ENCODE data around the gene MRPL30.
"Not testable (repeated sequence)": the region's sequence is repeated elsewhere in the genome, so short reads cannot be mapped to it uniquely, and the experiment has no call there.

Gene MRPL30

DNA sequence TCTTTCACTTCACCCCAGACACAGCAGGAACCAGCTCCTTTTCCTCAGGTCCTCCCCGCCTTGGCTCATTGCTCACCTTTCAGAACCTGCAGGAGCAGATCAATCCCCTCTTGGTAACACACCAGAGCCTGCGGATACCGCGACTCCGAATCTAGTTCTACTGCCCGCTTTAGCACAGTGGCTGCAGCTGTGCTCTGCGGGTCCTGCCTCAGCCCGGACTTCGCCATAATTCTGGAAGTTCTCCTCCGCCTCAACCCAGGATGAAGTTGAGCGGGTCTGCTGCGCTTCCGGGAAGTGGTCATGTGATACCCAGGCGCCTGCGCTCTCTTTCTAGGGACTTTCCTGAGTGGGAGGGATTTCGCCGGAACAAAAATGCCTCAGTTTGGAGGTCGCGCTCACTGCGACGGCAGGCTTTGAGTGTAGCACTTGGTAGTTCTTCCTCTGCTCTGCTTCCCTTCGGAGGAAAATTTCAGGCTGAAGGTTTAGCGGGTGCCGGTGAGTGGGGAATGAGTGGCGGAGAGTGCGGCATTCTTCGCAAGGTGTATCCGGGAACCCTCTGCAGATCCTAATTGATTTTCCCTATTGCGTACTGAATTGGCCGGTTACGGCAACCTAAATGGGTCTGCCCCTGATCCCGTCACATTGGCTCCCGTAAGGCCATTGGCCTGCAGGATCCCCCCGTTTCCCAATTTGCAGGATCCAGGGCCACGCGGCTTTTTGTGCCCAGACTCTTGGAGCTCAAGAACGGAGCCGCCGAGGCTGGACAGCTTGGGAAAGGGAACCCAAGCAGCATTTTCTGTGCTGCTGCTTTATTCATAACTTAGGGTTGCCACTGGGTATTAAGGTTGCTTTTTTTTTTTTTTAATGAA is at the start of gene MRPL30, which contains the start of gene MITD1:
Gene MRPL30 (plus strand): TSS at position 430 of the 869 bp plus-strand sequence. CDS start 5,020 bp downstream, outside the sequence.
Gene MITD1 (minus strand): TSS at position 304 of the 869 bp plus-strand sequence. CDS start 77 bp downstream, at position 227.
- peak within 1 kb of the TSS; percentile 97 for H3K4me3 ChIP-seq (ENCODE audit: low read depth, low read length)

DNA sequence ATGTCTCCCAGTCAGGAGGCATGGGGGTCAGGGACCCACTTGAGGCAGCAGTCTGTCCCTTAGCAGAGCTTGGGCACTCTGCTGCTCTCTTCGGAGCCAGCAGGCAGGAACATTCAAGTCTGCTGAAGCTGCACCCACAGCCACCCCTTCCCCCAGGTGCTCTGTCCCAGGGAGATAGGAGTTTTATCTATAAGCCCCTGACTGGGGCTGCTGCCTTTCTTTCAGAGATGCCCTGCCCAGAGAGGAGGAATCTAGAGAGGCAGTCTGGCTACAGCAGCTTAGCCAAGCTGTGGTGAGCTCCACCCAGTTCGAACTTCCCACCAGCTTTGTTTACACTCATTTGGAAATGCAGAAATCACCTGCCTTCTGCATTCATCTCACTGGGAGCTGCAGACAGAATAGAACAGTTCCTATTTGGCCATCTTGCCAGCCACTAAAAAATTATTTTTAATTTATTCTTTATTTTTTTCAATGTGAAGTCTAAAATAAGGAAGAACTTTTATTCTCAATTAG is 45.9 kb upstream of the MRPL30 start:
- not testable (repeated sequence) for H3K4me3 ChIP-seq (ENCODE audit: low read depth, low read length)

DNA sequence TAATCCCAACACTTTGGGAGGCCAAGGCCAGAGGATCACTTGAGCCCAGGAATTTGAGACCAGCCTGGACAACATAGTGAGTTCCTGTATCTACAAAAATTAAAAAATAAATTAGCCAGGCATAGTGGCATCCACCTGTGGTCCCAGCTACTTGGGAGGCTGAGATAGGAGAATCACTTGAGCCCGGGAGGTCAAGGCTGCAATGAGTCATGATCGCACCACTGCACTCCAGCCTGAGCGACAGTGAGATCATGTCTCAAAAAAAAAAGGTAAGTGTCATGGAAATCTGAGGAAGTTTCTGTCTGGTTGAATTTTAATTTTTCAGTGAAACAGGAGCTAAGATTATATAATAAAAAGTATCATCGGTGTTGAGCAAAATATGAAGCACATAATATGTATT is 42.0 kb upstream of the MRPL30 start:
- no peak overlapping the region for H3K4me3 ChIP-seq (ENCODE audit: low read depth, low read length)

DNA sequence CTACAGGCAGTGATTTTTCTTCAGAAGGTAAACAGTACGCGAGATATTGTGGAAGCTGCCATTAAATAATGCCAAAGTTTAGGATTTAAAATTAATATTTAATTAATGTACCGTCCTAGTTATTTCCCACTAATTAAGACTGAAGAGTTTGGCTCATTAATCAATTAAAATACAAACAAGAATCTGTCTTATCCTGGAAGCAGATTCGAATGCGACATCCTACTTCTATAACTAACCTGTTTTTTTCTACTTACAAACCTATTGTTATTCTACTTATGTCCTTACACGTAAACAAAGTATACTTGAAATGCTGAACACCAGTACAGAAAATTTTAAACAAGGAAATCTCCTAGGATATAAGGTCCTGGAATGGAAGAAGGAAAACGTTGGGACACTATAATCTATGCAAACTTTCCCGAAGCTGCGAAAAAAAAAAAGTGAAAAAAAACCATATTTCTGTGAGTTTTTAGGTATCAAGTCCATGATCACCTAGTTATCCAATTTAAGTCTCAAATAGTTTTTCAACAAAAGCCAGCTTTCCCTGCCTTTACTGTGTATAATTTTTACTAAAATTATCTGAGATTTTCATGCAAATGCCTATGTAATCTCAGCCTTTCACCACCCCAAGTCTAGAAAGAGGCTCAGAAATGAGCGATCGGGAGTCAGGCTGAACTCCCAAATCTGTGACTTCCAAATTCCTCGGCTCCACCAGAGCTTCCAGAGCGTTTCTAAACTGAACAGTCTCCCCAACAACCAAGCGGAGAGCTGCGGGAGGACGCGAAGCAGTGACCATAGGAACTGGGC is 40.7 kb upstream of the MRPL30 start:
- H3K4me3 ChIP-seq (ENCODE audit: low read depth, low read length): peak overlapping the region; percentile 72

DNA sequence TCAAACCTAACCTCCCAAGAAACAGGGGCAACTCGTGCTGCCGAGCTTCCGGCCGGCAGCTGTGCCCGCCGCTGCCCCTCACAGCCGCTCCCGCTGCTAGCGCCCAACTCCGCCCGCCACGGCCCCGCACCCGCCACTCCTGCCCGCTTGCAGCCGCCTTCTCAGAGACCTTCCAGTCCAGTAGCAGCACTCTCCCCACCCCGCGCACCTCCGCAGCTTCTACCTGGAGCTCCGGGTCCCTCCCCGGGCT is 40.2 kb upstream of the MRPL30 start:
- H3K4me3 ChIP-seq (ENCODE audit: low read depth, low read length): peak overlapping the region; percentile 72

DNA sequence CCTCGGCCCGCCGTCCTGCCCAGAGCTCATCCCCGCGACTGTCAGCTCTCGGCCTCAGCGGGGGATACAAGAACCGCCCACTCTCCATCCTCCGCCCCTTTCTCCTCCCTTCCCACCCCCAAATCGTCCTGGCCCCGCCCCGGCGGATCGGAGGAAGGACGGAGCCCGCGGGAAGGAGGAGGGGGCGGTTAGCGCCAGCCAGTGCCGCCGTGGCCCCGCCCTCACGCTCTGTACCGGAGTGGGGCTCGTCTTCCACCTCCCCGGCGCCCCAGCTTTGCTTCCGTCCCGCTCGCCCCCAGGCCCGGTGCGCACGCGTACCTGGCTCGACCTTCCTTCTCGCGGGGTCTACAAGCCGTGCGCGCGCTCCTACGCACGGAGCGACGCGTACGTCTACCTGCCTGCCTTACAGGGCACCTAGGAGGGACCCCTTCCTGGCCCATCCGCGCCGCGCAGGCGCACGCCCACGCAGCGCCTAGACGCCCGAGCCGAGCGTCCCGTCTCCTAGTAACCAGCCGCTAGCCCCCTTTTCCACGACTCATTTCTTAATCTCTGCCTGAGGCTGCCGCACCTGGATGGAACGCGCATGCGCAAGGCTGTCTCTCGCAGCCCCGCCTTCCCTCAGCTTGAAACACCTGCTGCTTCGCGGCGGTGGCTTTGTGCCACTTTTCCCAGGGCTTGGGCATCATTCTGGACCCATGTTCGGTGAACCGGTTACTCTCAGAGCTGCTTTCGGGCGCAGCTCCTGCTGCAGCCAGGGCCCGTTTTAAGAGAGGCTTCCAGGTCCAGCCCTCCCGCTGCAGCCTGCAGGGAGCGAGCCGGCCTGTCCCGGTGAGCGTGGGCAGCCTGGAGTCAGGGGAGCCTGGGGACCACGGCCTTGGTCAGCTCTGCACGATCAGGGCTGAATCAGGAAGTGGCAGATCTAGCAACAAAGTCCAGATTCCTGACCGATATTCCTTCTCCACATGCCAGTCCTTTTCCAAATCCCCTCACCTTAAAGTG is 39.6 kb upstream of the MRPL30 start, which contains the start of gene C2orf15:
Gene C2orf15 (plus strand): TSS at position 598 of the 999 bp plus-strand sequence. CDS start 8,852 bp downstream, outside the sequence.
- peak within 1 kb of the TSS; percentile 72 for H3K4me3 ChIP-seq (ENCODE audit: low read depth, low read length)

DNA sequence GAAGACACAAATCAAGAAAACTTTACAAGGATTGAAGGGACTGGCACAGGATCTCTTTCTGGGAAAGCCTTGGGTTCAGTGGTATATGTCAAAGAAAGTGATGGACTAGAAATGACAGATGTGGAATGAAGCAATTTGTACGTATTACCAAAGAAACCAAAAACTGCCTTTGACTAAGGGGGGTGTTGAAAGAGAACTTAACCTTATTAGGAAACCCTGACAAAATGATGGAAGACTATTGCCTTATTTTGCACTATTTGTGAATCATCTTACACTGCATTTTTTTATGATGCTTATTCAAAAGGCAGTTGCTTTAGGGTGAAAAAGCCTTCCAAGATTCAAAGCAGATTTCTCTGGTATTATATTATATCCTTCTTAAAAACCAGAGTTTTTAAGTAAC is 30.3 kb upstream of the MRPL30 start:
- no peak overlapping the region for H3K4me3 ChIP-seq (ENCODE audit: low read depth, low read length)

DNA sequence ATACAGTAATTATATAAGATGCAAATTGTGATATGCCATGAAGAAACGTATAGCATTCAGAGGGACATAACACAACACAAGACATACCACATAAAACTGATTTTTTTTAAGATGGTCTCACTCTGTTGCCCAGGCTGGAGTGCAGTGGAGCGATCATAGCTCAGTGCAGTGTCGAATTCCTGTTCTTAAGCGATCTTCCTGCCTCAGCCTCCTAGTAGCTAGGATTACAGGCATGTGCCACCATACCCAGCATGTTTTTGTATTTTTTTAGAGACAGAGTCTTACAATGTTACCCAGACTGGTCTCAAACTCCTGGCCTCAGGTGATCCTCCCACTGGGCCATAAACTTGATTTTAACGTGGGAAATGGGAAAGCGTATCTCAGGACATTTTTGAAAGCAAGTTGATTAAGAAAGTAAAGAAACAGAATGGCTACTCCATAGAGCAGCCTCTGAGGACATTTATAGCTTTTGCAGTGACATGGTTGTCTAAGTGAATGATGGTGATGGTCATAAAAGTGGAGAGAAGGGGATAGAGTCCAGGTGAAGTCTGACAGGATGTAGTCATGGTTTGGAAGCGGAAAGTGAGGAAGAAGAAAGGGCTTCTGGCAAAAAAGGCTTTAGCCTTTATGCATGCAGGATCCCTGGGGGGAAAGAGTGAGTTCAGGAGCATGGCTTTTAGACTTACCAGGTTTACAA is 28.6 kb upstream of the MRPL30 start:
- H3K4me3 ChIP-seq (ENCODE audit: low read depth, low read length): no peak overlapping the region

DNA sequence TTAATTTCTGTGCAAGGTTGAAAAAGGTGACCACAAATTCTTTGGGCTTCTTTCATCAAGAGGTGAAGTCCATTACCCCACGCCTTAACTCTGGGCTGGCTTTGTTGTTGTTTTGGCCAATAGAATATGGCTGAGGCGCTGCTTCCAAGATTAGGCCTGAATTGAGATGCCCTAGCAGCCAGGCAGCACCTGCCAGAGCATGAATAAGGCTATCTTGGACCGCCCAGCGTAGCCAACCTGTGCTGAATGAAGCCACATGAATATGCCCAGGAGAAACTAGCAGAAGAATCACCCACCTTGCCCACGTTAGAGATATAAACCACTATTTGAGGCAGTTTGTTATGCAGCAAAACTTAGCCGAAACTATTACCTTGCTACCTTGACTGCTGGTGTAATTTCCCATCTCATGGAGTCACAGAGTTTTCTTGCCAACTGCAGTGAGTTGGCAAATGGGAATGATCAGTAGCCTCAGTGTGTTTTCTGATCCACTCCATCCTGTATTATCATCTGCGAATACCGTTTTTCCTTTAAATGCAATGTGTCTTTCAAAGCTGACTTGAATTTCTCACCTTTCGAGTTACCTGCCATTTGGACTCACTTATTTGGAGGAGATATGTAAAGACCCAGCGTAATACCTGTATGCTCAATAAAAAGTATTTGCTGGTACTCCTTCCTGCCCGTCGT is 26.9 kb upstream of the MRPL30 start:
- peak overlapping the region; percentile 88 for H3K4me3 ChIP-seq (ENCODE audit: low read depth, low read length)

DNA sequence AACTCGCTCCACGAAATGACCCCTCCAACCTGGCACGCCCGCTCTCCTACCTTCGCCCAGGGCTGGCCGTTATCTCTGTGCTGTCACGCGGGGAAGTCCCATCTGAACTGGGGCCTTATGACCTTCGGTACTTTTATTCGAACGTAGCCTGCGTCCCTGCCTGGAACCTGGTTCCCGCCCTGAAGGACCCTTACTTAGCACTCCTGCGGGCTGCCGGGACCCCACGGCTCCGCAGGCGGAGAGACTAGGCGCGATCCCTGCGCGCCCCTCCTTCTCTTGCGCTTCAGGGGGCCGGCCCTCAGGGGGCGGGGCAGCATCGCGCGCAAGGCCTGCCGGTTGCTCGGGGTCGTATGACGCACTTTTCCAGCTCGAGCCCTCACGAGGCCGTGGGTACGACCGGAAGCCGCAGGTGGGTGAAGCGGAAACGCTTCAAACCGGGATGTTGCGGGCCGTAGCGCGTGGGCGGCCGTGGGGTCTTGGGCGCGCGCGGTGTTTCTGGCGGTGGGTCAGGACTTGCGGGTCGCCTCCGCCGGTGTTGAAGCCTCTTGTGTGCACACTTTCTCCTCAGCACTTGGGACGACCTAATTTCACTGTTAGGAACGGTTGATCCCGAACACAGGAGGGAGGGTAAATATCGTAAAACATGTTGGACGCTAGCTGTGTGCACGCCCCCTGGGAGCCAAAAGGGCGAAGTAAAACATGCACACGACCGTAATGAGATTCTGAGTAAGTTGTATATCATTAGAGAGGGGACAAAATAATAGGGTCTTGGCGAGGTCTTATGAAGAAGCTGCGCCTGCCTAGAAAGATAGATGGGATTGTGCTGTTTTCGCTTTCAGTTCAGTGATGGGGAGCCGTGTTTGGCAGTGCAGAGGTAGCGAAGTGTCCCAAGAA is 26.1 kb upstream of the MRPL30 start, which contains the start of the genes LIPT1 and TSGA10:
Gene LIPT1 (plus strand): TSS at position 325 of the 894 bp plus-strand sequence. CDS start 6,991 bp downstream, outside the sequence.
Gene TSGA10 (minus strand): TSS at position 300 of the 894 bp plus-strand sequence. CDS start 45,503 bp downstream, outside the sequence.
- H3K4me3 ChIP-seq (ENCODE audit: low read depth, low read length): peak within 1 kb of the TSS; percentile 88

DNA sequence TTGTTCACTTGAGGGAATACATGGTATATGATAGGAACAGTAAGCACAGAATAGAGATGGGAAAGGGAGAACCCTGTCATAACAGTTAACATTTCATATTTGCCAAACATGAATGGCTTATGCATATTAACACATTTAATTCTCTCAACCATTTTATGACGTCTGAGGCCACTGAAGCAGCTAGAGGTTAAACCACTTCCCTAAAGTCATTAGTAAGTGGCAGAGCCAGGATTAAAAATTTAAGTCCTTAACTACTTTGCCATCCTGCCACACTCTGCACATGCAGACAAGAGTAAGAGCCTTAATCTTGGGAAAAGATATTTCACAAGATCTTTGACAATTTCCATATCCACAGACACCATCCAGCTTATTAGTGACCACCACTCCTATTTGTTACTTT is 24.1 kb upstream of the MRPL30 start:
- no peak overlapping the region for H3K4me3 ChIP-seq (ENCODE audit: low read depth, low read length)

DNA sequence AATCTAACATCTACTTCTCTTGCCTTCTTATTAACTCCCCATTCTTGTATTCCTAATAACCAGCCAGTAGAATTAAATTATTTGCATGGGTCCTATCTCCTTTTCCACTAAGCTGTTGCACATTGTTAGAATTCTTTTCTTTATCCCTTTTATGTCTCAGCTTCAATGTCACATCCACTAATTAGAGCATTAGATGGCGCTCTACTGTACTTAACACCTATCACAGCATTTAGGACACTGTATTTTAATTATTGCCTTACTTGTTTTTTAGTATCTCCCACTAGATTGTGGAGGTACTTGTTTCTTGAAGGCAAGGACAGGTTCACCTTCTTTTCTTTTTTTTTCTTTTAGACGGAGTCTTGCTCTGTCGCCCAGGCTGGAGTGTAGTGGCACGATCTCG is 22.4 kb upstream of the MRPL30 start:
- H3K4me3 ChIP-seq (ENCODE audit: low read depth, low read length): no peak overlapping the region

DNA sequence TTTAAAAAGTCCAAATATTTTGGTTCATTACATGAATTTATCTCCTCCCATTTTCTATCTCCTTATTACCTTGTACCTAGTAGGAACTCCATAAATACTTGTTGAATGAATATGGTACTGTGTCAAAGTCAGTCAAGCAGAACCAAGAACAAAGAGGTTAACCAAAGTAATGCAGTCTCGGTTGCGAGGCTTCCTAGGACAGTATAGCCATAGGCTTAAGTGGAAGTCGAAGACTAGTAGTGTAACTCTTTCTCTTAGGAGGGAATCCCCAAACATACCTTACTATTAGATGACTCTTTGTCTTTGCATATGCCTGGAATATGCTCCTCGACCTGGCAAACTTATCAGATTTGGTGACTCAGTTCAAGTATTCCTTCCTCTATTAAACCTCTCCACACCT is 21.4 kb upstream of the MRPL30 start:
- no peak overlapping the region for H3K4me3 ChIP-seq (ENCODE audit: low read depth, low read length)

DNA sequence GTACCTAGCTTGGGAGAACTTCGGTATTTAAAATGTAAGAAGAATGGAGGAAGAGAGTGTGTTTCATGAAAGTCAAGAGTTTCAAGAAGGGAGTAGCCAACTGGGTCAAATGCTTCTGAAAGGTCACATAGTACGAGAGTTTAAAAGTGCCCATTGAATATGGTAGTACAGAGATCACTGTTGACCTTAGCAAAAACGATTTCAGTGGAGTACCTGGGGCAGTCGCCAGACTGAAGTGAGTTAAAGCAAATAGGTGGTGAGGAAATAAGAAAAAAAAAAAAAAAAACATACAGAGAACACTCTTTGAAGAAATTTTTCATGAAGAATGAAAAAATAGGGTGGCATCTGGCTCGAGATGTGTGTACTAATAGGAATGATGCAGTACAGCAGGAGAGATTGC is 14.8 kb upstream of the MRPL30 start:
- H3K4me3 ChIP-seq (ENCODE audit: low read depth, low read length): no peak overlapping the region

DNA sequence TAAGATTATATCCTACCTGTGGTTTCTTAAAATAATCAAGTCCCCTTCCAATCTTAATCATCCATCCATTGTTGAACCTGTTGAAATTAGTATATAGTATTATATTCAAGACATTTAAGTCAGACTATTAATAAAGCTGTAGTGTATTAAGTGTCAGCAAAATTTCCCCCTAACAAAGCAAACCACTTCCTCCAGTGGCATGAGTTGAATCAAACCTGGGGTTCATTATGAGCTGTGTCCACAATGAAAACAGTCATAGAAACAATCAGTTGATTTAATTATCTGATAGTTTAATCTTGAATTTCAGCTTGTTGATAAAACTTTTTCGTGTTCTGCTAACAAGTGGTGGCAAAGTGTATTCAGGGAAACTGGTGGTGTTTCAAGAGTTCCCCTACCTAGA is 11.4 kb upstream of the MRPL30 start:
- H3K4me3 ChIP-seq (ENCODE audit: low read depth, low read length): no peak overlapping the region

DNA sequence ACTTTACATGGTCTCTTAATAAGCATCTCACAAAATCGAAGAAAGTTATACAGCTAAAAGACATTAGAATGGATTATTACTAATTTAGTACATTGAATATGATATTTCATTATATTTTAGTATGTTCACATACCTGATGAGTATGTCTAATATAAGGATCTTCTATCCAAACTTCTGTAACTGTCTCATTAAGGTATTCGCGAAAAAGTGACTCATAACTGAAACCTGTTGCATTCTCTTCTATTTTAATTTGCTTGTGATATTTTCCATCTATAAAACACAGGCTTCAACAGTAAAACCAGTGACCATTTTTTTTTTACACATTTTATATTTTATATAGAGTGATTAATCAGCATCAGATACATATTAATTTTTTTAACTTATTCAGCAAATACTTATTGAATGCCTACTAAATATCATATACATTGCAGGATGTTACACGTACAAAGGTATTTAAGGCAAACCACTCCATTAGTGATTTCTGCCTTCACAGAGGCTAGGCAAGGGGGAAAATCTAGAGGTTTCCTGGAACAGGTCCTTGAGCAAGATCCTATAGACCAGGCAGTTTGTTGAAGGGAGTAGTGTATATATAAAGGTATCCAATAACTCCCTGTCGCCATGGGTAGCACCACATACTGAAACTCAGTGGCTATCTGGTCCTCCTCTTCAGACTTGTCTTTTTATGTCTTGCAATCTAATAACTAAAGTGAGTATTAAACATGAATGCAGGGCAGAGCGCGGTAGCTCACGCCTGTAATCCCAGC is 9.4 kb upstream of the MRPL30 start:
- no peak overlapping the region for H3K4me3 ChIP-seq (ENCODE audit: low read depth, low read length)

DNA sequence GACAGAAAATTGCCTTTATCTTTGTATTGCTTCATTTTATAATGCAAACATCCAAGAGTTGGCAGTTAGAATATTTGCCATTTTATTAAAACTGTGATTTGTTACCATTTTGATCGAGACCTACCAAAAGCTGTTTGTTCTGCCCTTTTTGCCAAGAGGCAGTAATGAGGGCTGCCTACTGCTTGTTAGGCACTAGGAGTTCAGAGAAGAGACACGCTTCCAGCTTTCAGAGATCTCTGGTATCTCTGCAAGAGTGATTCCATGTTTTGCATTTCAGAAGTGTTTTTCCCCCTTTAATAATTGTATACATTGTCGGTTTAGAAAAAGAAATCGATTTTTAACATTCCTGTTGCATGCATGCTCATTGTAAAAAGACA is 628 bp downstream of the MRPL30 start:
- H3K4me3 ChIP-seq (ENCODE audit: low read depth, low read length): peak overlapping the region; percentile 97
